Kidney capillary endothelial cell (primary cell): ENCODE measurements around the gene TRIM29.
"Not testable (repeated sequence)": the region's sequence is repeated elsewhere in the genome, so short reads cannot be mapped to it uniquely, and the experiment has no call there.

Experiments
- DNase-seq: peaks from one replicate; pipeline ENCODE4 v3.0.0-alpha.2; 2018; ENCODE audit warnings: low spot score

TRIM29 gene, protein sequence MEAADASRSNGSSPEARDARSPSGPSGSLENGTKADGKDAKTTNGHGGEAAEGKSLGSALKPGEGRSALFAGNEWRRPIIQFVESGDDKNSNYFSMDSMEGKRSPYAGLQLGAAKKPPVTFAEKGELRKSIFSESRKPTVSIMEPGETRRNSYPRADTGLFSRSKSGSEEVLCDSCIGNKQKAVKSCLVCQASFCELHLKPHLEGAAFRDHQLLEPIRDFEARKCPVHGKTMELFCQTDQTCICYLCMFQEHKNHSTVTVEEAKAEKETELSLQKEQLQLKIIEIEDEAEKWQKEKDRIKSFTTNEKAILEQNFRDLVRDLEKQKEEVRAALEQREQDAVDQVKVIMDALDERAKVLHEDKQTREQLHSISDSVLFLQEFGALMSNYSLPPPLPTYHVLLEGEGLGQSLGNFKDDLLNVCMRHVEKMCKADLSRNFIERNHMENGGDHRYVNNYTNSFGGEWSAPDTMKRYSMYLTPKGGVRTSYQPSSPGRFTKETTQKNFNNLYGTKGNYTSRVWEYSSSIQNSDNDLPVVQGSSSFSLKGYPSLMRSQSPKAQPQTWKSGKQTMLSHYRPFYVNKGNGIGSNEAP

DNA sequence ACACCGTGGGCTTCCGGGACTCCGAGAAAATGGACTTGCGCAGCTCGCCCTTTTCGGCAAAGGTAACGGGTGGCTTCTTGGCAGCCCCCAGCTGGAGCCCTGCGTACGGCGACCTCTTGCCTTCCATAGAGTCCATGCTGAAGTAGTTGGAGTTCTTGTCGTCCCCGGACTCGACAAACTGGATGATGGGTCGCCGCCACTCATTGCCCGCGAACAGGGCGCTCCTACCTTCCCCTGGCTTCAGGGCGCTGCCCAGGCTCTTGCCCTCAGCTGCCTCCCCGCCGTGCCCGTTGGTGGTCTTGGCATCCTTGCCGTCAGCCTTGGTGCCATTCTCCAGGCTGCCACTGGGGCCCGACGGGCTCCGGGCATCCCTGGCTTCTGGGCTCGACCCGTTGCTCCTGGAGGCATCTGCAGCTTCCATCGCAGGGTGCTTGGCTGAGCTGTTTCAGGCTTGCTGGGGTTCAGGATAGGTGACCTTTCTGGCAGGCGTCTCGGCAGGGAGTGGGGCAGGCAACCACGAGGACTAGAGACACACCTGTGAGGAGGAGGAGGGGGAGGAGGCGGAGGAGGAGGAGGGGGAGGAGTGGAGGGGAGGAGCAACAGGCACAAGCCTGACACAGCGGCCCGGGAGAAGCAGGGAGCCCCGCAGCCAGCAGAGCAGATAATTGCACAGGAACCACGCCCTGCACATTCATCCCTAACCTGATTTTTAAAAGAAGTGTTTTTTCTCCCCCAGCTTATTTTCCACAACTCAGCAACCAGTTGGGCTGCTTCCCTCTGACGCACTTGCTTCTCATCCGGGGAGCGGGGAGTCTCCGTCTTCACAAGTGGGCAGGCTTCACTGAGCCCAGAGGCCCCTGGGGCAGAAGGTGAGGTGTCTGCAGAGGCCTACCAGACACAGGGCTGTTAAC lies at the start of gene TRIM29:
TSS of gene TRIM29 (minus strand) at position 503 of the 911 bp plus-strand sequence. CDS start at position 421, 82 bp downstream.
- no peak for DNase-seq

DNA sequence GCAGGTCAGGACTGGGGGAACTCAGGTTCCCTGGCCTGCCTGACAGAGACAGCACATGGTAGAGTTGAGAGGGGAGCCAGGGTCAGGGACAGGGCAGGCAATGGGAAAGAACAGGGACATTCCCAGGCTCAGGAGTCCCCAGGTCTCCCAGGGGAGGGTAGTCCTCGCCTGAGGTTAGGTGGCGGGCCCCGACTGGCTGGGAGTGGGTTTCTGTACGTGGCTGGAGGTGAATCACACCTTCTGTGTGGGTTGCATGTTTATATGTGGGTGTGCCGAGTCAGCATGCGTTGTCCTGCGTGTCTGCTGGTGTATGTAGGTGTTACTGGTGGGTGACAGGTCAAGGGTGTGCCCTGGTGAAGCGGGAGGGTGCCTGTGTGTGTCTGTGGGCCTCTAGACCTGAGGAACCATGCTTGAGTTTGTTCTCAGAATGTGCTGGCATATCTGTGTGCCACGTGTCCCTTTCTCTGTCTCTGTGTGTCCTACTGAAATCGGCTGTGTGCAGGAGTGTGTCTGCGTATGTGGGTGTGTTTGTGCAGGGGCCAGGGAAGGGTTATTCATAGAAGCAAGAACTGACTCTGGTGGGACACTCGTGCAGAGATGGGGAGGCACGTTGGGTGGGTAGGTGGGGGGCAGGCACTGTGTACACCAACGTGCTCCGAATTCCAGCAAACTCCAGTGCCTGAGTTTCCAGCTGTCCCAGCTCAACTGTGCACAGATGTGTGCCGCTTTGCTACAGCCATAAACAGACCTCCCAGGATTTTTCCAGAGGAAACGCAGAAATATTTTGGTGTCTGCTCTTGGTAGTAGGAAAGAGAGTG lies 49.1 kb upstream of the TRIM29 start:
- no peak for DNase-seq

DNA sequence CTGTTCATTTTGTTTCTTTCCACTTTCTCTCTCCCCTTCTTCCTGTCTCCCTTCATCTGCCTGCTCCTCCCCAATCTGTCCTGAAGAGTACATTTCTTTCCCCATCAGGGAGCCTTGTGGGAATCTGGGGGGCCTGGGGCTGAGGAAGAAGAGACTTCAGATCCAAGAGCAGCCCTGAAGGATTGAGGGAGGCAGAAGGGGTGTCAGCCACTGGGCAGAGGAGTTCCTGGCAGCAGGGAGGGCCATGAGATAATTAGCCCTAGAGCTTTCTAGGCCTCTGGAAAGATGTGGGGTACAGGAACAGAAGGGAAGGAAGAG lies 48.5 kb upstream of the TRIM29 start:
- no peak for DNase-seq

DNA sequence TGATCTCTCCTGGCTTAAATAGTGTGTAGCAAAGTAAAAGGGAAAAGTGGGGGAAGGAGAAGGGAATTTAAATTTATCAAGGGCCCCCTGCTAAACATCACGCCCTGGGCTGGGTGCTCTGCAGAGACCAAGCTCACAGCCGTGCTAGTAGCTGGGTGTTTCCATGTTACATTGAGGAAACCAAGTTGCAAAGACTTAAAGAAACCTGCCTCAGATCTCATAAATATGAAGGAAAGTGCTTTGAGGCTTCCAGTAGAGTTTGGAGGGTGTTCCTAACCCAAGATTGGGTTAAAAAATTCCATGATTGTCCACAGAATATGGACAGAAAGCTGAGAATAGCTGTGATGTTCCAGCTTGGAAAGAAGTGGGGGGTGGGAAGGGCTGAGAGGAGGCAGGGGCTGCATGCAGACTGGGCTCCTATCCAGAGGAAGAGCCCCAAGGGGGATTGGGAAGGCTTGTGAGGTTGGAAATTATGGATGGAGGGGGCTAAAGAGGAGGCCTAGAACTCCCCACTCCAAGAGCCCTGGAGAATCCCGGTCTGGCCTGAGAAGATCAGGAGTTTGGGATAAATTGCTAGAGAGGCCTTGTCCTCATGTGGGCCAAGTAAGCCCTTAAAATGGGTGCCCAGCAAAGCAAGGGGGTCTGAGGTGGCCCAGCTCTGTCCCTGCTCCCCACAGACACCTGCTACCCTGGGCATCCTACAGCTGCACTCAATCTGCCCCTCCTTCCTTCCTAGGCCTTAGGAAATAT lies 48.0 kb upstream of the TRIM29 start:
- DNase-seq: no peak

DNA sequence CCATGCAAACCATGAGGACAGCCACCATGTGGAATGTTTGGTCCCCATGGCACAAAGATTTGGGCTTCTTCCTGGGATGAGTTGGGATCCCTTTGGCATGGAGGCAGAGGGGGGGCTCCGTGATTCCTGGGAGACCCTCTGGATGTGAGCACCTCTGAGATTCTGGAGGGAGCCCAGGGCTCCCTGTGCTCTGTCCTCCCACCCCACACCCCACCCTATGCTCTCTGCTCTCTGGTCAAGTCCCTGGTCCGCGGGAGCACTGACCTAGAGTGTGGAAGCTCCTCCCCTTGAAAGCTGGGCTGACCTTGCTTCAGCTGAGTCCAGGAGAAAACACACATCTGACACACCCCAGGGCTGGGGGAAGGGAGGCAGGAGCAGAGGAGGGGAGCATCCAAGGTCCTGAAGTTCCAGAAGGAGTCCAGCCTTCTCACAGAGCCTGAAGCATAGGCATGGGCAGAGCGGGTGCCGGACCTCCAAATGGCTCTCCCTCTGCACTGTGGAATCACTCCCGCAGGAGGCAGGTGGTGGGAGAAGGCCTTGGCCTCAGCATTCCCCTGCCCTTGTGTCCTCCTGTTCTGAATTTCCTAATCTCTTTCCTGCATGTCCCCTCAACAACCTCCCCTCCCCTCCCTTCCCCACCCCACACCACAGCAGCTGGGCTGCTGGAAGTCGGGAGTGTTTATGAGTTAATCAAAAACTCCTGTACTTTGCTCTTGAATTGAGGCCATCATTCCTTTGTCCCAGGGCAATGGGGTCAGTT lies 47.2 kb upstream of the TRIM29 start:
- DNase-seq: no peak

DNA sequence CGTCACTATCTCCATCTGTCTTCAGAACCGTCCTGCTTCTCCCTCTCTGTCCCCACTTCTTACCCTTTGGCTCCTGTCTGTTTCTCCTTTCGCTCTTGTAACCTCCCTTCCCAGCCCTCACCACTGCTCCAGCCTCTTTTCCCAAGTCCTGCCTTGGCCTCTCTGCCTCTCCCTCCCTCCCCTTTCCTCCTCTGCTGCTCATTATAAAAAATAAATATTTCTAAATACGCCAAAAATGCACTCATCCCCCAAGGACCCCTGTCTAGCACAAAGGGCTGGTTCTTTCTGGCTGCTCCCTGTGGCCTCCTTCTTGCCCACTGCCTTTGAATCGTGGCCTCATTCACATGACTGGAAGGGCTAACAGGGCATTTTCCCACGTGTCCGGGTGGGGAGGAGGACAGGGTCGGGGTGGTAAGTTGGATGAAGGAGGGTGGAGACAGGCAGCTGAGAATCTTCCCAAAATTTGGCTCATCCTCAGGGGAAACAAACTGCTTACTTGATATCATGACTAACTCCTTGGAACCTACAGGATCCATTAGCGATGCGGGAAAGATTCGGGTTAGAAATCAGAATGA lies 46.5 kb upstream of the TRIM29 start:
- no peak for DNase-seq

DNA sequence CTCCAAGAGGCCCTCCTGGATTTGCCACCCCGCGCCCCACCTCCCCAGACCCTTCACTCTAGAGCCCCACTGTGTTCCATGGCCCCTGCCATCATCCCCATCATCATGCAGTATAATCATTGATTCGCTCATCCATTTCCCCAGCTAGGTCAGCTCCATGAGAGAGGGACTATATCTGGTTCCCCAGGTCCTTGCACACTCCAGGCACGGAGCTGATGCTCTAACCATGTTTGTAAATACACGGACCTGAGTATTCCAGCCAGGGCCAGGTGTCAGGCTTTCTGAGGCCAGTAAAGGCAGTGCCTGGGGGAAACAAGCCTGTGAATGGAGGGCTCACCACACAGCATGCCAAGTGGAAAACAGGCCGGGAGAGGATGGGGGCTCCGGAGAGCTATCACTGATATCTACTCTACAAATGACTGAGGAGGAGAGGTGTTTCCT lies 45.8 kb upstream of the TRIM29 start:
- no peak for DNase-seq

DNA sequence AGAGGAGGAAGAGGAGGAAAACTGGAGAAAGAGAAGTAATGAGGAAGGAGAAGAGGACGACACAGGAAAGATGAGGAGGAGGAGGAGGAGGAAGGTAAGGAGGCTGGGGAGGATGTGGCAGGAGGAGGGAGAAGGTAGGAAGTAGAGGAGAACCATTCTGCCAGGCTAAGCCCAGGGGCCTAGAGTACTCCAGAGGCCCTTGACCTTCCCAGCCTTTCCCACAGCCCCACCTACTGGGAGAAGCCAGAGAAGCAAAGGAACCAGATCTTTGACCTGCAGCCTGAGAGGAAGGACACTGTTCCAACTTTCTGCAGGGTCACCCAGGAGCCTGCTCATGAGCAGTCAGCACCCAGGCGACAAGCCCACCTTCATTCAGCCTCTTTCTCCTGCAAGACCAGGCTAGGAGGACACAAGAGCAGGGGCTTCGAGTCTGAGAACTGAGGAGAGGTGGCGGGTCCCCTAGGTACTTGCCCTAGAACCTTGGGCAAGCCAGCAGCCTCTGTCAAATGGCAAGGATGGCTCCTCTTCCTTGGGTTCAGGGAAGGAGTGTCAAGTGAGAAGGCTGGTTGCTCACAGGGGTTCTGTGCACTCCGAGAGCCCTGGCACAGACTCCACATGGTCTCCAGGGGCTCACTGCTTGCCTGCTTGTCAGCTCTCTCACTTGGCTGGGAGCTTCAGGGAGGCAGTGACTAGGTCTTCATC lies 45.0 kb upstream of the TRIM29 start:
- DNase-seq: peak; percentile 27

DNA sequence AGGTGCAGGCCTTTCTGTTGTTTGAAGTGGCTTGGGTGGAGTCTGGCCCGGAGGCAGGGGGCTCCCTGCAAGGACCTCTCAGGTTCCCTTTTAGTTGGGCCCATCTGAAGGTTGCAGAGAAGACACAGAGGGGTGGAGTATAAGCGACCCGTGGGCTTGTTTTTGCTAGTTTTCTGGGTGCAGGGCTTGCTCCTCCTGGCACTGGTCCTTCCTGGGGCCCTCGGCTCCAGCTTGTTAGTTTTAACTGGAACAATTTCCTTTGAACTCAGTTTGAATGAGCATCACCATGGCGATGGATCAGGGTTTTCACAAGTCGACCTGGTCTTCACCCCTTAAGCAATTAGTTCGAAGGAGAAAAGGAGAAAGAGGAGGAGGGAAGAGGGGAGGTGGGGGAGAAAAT lies 44.5 kb upstream of the TRIM29 start:
- no peak for DNase-seq

DNA sequence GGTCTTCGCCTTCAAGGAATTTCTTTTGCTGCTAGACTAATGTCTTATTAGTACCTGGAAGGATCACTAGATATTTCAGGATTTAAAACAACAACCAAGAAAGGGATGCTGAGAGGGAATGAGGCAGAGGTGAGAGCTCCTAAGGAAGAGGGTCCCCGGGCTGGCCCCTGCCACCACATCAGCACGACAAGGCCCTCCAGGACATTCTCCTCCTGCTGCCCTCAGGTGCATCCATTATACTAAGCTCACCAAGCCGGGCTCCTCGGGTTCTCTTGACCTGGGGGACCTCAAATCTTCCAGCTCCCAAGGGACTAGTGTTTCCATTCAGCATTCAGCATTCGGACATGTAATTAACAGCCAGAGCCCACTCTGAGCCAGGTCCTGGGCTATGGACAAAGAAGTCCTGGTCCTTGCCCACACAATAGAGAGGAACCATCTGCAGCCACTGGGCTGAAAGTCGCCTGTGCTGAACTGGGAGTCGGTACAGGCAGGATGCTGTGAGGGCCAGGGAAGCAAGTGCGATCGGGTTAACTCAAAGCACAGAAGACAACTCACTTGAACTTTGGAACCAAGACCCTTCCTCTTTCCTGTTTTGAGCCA lies 43.6 kb upstream of the TRIM29 start:
- DNase-seq: no peak

DNA sequence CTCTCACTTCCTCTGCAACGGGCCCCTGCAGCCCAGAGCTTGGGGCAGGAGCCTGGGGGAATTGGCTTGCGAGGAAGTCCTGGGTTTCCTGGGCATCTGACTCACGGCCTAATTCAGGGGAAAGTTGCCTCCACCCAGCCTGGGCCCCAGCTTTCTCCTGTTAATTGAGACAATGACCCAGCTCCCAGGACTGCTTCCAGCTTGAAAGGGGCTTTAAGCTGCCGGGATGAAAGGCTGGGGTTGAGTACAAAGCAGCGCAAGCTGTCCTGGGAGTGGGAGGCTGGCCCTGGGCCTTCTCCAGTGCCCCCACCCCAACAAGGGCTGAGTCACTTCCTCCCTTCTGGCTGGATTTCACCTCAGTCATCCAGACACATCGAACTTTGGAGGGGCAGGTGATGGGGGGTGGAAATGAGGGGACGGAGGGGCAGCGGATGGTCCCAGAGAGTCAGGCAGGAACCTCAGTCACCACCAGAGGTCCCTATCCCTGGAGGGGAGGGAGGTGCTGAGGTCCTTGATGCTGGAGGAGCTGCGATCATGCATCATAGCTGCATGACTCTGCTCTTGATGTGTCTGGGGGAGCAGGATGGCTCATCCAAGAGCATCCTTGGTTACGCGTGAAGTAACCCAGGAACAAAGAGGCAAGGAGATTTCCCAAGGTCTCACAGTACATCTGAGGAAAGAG lies 42.8 kb upstream of the TRIM29 start:
- peak; percentile 69 for DNase-seq

DNA sequence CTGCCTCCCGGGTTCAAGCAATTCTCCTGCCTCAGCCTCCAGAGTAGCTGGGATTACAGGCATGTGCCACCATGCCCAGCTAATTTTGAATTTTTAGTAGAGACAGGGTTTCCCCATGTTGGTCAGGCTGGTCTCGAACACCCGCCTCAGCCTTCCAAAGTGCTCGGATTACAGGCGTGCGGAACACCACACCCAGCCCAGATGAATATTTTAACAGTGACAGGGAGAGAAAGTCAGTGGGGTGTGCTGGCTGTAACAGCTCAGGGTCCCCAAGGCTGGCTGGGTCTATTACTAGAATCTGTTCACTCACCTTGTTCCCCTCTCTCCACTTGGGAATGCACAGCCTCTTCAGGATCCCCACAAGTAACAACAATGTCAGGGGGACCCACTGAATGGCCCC lies 42.1 kb upstream of the TRIM29 start:
- not testable (repeated sequence) for DNase-seq

DNA sequence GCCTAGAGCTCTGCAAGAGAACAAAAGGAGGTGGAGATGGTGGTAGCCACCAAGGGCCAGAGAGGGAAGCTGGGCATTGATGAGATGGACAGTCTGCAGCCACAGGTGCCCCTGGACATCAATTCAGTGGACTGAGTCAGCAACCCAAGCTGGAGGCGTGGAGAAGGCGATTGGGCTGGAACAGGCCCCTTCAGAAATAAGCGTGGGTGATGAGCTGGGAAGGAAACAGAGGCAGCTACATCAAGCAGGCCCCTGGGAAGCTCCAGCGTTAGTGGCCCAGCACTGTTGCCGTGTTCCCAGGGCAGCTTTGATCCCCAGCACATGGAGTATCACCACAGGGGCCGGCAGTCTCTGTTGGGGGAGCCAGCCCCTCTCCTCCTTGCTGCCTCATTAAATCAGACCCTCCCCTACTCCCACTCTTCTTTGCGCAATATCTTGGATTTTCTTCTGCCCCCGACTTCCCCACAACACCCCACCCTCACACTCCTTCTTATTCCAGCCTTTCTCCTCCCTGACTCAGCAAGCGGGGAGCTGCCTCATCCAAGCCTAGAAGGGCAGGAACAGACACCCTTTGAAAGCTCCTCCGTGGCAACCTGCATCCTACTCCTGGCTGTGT lies 41.3 kb upstream of the TRIM29 start:
- DNase-seq: no peak

DNA sequence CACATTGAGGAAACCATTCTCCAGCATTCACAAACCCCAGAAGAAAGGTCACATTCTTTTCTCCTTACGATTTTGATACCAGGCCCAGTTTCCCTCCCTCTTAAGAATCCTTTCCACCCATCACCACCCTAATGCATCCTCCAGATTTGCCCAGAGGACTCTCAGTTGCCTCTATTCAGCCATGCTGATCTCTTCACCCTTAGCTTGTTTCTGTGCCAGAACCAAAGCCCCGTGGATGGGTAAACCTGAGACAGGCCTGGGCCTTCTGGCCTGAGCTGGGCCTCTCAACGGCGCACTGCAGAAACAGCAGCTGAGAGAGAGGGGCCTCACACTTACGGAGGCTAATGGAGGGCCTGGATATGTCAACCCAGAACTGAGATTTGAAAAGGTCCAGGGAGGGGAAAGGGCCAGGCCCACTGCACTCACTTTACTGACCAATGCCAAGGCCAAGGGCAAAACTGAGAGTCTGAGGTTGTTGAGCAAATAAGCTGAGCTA lies 40.7 kb upstream of the TRIM29 start:
- no peak for DNase-seq

DNA sequence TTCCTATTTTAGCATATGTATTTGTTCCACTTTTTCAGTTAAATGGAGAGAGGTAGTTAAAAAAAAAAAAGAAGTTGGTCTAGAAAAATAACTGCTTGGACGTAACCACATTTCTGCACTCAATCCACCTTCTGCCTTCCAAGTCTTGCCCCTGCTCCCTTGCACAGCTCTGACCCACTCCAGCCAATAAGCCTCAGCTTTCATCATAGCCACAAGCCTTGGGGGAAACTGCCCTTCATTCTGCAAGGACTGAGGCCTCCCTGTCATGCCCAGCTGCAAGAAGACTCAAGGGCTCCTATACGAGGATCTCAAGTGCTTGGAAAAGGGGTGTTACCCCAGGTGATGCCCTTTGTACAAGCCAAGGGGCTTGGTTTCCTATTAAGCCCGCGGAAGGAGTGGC lies 37.0 kb upstream of the TRIM29 start:
- no peak for DNase-seq

DNA sequence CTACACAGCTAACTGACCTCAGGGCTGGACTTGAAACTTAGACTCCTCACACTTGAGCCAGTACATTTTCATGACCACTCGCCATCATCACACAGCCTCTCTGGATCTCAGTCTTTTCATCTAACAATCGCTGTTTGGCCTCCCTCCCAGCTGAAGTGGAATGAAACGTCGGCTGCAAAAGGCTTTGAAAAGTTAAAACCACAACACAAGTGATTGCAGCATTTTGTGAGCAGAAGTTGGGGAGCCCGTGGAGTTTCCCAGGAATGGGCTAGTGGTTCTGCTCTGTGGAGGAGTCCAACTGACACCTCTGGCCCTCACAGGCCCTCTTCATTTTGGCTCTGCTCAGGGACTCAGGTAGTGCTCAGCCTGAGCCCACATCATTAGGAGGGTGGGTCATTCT lies 35.9 kb upstream of the TRIM29 start:
- no peak for DNase-seq

DNA sequence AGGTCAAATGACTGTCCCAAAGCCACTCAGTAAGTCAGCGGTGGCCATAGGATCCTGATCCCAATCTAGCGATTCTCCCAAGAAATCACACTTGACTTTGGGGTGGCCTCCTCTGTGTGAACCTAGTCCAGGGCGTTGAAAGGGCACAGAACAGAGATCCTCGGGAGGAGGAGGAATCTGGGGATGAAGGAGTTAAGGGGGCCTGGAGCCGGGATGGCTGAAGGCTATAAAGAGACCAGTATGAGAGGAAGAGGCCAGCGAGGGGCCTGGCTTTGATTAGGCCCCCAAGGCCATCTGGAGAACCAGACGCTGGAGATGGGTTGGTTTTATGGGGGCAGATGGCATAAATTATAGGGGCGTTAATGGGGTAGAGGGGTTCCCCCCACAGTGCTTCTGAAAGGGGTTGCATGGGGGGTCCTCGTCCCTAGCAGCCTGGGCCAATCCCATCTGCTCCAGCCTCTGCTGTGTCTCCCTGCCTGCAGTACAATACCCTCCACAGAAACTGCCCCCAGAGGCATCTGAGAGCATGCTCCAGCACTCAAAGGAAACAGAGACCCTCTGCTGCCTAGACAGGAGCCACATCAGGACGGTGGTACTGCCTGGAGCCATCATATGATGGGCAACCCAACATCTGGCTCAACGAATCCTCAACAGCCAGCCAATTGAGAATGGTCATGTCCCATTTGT lies 35.2 kb upstream of the TRIM29 start:
- DNase-seq: no peak
